ENCODE measurements around the gene HSPA4L.

HSPA4L gene

DNA sequence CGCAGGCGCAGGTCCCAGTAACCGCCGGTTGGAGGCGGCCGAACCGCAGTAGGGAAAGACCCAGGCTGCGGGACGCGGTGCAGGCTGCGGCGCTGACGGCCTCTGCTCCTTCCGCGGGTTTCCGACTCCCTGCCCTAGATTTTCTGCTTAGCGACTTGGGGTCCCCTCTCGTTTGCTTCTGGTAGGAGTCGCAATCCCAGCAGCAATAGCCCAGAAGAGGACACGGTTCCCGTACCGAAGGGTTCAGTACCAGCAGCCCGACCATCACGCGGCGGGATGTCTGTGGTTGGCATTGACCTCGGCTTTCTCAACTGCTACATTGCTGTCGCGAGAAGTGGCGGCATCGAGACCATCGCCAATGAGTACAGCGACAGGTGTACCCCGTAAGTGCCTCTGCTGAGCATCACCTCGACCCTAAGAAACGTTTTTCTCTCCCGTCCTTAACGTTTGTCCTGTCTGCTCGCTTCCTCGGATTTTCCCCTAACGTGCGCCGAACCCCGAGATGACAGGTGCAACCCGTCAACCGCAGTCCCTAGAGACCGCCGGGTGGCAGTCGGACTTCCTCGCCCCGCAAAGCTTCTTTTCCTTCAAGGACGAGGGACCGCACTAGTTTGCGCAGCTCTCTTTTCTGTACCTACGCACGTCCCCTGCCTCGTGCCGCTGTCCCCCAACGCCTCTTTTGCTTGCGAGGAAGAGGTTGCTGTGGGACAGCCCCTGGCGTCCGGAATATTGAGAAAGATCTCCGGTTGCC lies at the start of gene HSPA4L:
Gene HSPA4L, plus strand, starts transcription at position 48 of the 751 bp plus-strand sequence. Its CDS starts 229 bp downstream, at position 277.
- DNase-seq, result peak; percentile 83

- no peak for DNase-seq
These were observed 49.3 kb upstream of the HSPA4L start for GRCh38 chr4:127732623-127733328.

DNA sequence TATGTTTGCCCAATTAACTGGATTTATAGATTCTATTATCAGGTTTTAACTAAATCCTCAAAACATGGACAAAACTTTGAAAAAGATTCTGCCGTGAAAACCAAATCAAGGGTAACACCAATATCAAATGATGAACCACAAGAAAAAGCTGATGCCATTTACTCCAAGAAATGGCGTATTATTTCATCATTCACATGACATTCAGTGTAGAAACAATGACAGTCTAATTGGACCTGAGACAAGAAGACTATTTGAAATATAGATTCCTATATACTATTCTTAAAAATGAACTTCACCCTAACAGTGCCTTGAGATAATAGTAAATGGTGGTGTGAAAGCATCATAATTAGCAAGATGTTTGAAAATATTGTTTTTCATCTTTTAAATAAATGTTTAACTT lies 47.1 kb upstream of the HSPA4L start:
- DNase-seq, result no peak

GRCh38 chr4:127737295-127737694 lies 44.8 kb upstream of the HSPA4L start:
- no peak for DNase-seq

DNA sequence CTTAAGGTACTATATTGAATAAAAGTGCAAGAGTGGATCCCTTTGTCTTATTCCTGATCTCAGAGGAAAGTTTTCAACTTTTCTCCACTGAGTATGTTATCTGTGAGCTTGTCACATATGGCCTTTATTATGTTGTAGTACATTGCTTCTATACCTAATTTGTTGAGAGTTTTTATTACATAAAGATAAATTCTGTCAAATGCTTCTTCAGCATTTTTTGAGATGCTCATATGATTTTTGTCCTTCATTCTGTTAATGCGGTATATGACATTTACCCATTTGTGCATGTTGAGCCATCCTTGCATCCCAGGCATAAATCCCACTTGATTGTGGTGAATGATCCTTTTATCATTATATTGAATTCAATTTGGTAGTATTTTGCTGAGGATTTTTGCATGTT lies 40.9 kb upstream of the HSPA4L start:
- no peak for DNase-seq

DNA sequence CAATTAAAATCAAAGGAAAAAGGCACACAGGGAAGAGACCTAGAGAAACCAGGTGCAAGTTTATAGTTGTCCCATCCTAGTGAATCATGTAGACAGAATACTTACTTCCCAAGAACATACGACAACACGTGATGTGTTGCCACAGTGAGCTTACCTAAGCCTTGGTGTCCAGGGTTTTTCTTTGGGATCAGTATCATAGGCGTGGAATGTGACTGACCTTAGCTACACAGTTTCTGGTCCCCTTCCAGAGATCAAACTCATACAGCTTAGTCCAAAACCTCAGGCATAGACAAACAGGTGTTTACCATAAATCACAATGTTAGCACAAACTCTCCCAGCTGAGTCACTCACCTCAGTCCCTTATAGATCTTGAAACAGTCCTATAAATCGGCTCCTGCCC lies 34.2 kb upstream of the HSPA4L start:
- DNase-seq, result no peak

GRCh38 chr4:127748957-127749356 lies 33.2 kb upstream of the HSPA4L start:
- DNase-seq, result no peak

DNA sequence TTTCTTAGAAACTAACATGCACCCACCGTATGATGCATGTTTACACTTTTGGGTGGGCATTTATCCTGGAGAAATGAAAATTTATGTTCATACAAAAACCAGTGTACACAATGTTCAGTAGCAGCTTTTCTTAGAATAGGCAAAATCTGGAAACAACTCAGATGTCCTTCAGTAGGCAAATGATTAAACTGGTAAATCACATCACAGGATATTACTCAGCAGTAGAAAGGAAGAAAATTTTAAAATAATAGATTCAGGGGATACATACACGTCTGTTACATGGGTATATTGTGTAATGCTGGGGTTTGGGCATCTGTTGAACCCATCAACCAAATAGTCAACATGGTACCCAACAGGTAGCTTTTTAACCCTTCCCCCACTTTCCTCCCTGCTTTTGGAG lies 25.2 kb upstream of the HSPA4L start:
- DNase-seq, result no peak

DNA sequence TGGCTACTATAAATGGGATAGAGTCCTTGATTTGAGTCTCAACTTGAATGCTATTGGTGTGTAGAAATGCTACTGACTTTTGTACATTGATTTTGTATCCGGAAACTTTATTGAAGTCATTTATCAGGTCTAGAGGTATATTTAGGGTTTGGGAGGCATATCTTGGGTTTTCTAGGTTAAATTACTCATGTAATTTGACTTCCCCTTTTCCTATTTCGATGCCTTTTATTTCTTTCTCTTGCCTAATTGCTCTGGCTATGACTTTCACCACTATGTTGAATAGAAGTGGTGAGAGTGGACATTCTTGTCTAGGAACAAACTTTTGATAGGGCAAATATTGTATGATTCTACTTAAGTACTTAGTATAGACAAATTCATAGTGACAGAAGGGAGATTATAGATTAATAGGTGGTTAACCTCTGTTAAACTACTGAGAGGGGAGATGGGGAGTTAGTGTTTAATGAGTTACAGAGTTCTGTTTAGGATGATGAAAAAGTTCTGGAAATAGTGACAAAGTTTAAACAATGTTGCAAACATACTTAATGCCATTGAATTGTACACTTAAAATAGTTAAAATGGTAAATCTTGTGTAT lies 22.8 kb upstream of the HSPA4L start:
- no peak for DNase-seq

- DNase-seq, result no peak
These were observed 22.2 kb upstream of the HSPA4L start for GRCh38 chr4:127759893-127760292.

DNA sequence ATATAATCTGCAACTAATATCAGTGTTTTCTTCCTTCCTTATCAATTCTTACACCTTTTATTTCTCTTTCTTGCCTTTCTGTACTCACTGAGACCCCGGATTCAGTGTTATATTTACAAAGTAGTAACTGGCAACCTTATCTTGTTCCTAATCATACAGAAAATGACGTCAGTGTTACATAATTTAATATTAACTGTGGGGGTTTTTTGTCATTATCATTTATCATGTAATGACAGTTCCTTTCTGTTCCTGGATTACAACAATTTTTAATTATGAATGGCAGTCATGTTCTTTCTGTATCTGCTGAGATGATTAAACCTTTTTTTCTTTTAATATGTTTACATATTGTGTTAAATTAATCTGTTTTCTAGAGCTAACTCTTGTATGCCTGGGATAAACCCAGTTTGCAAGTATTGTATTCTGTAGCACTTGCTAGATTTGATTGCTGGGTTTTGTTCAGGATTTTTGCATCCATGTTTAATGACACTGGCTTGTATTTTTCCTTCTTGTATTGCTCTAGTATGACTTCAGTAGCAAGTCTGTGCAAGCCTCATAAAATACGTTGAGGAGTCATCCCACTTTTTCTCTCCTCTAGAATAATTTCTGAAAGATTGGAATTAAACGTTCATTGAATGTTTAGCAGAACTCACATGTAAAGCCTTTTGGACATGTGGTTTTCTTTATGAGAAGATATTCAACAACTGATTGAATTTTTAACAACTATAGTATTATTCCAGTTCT lies 10.4 kb upstream of the HSPA4L start:
- no peak for DNase-seq

- no peak for DNase-seq
These were observed 9.1 kb upstream of the HSPA4L start for GRCh38 chr4:127772769-127773671.

- no peak for DNase-seq
These were observed 6.3 kb upstream of the HSPA4L start for GRCh38 chr4:127775843-127776242.

- no peak for DNase-seq
These were observed 5.5 kb upstream of the HSPA4L start for GRCh38 chr4:127776620-127777019.

GRCh38 chr4:127777487-127777886 lies 4.6 kb upstream of the HSPA4L start:
- DNase-seq, result no peak

DNA sequence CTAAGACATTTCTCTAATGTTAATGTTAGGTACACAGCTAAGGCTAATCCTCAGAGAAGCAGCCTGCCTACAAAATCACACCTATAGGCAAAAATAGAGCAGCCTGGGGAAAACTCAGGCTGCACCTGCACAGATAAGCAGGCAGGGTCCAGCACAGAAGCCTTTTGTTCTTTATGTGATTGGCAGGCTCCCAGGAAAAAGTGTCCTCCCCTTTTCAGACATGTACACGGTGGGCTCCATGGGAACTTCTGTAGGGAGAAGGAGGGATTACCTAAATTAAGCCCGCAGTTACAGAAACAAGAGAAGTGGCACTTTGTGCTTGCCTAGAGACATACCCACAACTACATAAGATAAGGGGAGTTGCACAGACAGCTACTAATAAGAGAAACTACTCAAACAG lies 4.0 kb upstream of the HSPA4L start:
- no peak for DNase-seq

- no peak for DNase-seq
These were observed 1.5 kb upstream of the HSPA4L start for GRCh38 chr4:127780598-127780997.

GRCh38 chr4:127781300-127782024 lies 660 bp upstream of the HSPA4L start:
- no peak for DNase-seq

DNA sequence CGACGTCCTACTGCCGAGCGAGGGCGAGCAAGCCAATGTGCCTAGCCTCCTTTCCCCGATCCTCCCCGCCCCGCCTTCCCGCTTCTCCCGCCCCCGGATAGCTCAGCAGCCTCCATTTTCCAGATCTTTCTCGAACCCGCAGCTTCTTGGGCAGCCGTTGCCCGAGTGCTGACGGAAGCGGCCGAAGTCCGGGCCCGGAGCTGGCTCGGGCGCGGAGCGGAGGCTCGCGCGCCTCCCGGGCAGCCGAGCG lies 172 bp upstream of the HSPA4L start:
- no peak for DNase-seq

GRCh38 chr4:127783026-127783769 lies 1.1 kb downstream of the HSPA4L start:
- DNase-seq, result peak; percentile 52

Data from activated CD8-positive, alpha-beta memory T cell treated with anti-CD3 and anti-CD28 coated beads, Interleukin-2, amount 50 U/mL, for 48 hours (primary cell).